Measurements from ENCODE around the gene RPL29.

The RPL29 gene

GRCh38 chr3:51970606-51971300 lies 24.9 kb downstream of the RPL29 start:
- DNase-seq (ENCODE audit: low read depth in 1 of 2, low spot score in 1 of 2): no peak
- Histone ChIP-seq H3K27ac (replicated peaks) (no peak overlapping the region), H3K27me3 (ENCODE audit: insufficient read depth, poor library complexity, severe bottlenecking) (peaks cover 16% of the 10 kb centered on the region), H3K4me3 (replicated peaks; ENCODE audit: insufficient read depth, low read length) (no peak overlapping the region)
- TF ChIP-seq CTCF (IDR thresholded peaks at IDR 0.05; ENCODE audit: insufficient read depth, low read length): no peak
- TF ChIP-seq SPI1 (IDR thresholded peaks at IDR 0.05; ENCODE audit: borderline replicate concordance, low read depth): no peak
- TF ChIP-seq POLR2AphosphoS5 (IDR thresholded peaks at IDR 0.05; ENCODE audit: low read depth): no peak
- TF ChIP-seq GABPA (IDR thresholded peaks at IDR 0.05; ENCODE audit: low read depth): no peak
- TF ChIP-seq REST (IDR thresholded peaks at IDR 0.05; ENCODE audit: insufficient replicate concordance, low read depth): no peak

GRCh38 chr3:51969841-51970240 lies 25.9 kb downstream of the RPL29 start:
- Histone ChIP-seq H3K4me3 (replicated peaks; ENCODE audit: insufficient read depth, low read length) (no peak overlapping the region), H3K27me3 (ENCODE audit: insufficient read depth, poor library complexity, severe bottlenecking) (peaks cover 16% of the 10 kb centered on the region), H3K27ac (replicated peaks) (no peak overlapping the region)
- TF ChIP-seq CTCF (IDR thresholded peaks at IDR 0.05; ENCODE audit: insufficient read depth, low read length) (no peak), GABPA (IDR thresholded peaks at IDR 0.05; ENCODE audit: low read depth) (no peak), SPI1 (IDR thresholded peaks at IDR 0.05; ENCODE audit: borderline replicate concordance, low read depth) (no peak), POLR2AphosphoS5 (IDR thresholded peaks at IDR 0.05; ENCODE audit: low read depth) (no peak), REST (IDR thresholded peaks at IDR 0.05; ENCODE audit: insufficient replicate concordance, low read depth) (no peak)
- DNase-seq (ENCODE audit: low read depth in 1 of 2, low spot score in 1 of 2): no peak

GRCh38 chr3:51968883-51969678 lies 26.6 kb downstream of the RPL29 start:
- peaks cover 16% of the 10 kb centered on the region for H3K27me3 ChIP-seq (ENCODE audit: insufficient read depth, poor library complexity, severe bottlenecking)
- H3K4me3 ChIP-seq (replicated peaks; ENCODE audit: insufficient read depth, low read length): no peak overlapping the region
- DNase-seq (ENCODE audit: low read depth in 1 of 2, low spot score in 1 of 2): no peak
- TF ChIP-seq POLR2AphosphoS5 (IDR thresholded peaks at IDR 0.05; ENCODE audit: low read depth) (no peak), GABPA (IDR thresholded peaks at IDR 0.05; ENCODE audit: low read depth) (no peak), SPI1 (IDR thresholded peaks at IDR 0.05; ENCODE audit: borderline replicate concordance, low read depth) (no peak), CTCF (IDR thresholded peaks at IDR 0.05; ENCODE audit: insufficient read depth, low read length) (no peak), REST (IDR thresholded peaks at IDR 0.05; ENCODE audit: insufficient replicate concordance, low read depth) (no peak)
- H3K27ac ChIP-seq (replicated peaks): no peak overlapping the region

Data from HL-60 (cell line).